ENCODE results near the gene RNF215.
A peak's percentile ranks its signal among the peaks of the same experiment; 100 is the strongest.

Gene RNF215

GRCh38 chr22:30358541-30358940 is 28.7 kb downstream of the RNF215 start:
- intact Hi-C loops (cut with DNase I; ENCODE audit: low total_unique reads), result no loop called here
- Histone ChIP-seq H3K9me3 (no peaks in the 10 kb centered on the region), H3K27me3 (no peaks in the 10 kb centered on the region), H3K4me3 (no peak overlapping the region), H3K27ac (no peak overlapping the region), H3K36me3 (peaks cover 0 to 14% (median 0%) of the 10 kb centered on the region in 3 donors), H3K4me1 (peaks cover 0 to 31% (median 27%) of the 10 kb centered on the region in 4 donors)
- DNase-seq, result no peak
- TF ChIP-seq CTCF (IDR thresholded peaks at IDR 0.05), result no peak

DNA sequence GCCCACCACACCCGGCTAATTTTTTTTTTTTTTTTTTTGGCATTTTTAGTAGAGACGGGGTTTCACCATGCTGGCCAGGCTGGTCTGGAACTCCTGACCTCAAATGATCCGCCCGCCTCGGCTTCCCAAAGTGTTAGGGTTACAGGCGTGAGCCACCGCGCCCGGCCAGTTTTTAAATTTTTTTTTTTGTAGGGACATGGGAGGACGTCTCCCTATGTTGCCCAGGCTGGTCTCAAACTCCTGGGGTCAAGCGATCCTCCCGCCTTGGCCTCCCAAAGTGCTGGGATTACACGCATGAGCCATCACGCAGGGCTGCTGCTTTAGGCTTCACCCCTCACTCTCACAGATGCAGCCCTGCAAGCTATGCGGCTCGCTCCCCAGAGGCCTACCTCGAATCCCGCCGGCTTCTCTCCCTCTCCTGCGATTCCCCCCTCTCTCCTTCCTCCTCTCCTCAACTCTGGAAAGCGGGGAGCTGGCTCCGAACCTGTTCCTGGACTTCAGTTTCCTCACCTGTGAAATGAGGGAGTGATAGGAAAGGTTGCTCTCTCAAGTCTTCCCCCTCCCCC is 29.5 kb downstream of the RNF215 start:
- intact Hi-C loops (cut with DNase I; ENCODE audit: low total_unique reads), result loop anchor here (2.0 kb wide), 1 partner anchor 69 kb away; the partner anchor contains the start of gene CASTOR1
- peak overlapping the region; percentile 74 to 78 for H3K4me3 ChIP-seq

DNA sequence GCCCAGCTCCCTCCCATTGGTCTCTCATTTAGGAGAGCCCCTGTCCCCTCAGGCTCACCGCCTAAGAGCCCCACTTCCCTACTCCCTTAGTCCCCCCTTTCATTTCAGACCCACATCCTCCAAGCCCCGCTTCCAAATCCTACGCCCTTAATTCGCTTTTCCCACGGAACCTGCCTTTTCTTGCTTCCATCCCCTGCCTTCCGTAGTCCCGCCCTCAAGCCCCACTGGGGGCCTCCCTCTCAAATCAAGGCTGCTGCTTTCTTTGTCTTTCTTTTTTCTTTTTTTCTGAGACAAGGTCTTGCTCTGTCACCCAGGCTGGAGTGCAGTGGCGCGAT is 30.0 kb downstream of the RNF215 start:
- Histone ChIP-seq H3K9me3 (no peaks in the 10 kb centered on the region), H3K4me1 (peaks cover 0 to 36% (median 27%) of the 10 kb centered on the region in 4 donors), H3K27me3 (no peaks in the 10 kb centered on the region), H3K27ac (peak overlapping the region; percentile 93 to 96), H3K36me3 (peaks cover 8 to 23% (median 8%) of the 10 kb centered on the region in 3 donors), H3K4me3 (peak overlapping the region; percentile 74 to 78)
- intact Hi-C loops (cut with DNase I; ENCODE audit: low total_unique reads), result loop anchor here (2.0 kb wide), 1 partner anchor 68 kb away; the partner anchor contains the start of gene CASTOR1
- TF ChIP-seq CTCF (IDR thresholded peaks at IDR 0.05), result no peak
- no peak for DNase-seq

More for the DNA sequence above, 29.5 kb downstream of the RNF215 start:
- no peaks in the 10 kb centered on the region for H3K9me3 ChIP-seq
- TF ChIP-seq CTCF (IDR thresholded peaks at IDR 0.05), result no peak
- DNase-seq, result no peak
- peaks cover 0 to 36% (median 27%) of the 10 kb centered on the region in 4 donors for H3K4me1 ChIP-seq
- H3K36me3 ChIP-seq, result peaks cover 2 to 19% (median 3%) of the 10 kb centered on the region in 3 donors
- no peaks in the 10 kb centered on the region for H3K27me3 ChIP-seq
- H3K27ac ChIP-seq, result no peak overlapping the region

DNA sequence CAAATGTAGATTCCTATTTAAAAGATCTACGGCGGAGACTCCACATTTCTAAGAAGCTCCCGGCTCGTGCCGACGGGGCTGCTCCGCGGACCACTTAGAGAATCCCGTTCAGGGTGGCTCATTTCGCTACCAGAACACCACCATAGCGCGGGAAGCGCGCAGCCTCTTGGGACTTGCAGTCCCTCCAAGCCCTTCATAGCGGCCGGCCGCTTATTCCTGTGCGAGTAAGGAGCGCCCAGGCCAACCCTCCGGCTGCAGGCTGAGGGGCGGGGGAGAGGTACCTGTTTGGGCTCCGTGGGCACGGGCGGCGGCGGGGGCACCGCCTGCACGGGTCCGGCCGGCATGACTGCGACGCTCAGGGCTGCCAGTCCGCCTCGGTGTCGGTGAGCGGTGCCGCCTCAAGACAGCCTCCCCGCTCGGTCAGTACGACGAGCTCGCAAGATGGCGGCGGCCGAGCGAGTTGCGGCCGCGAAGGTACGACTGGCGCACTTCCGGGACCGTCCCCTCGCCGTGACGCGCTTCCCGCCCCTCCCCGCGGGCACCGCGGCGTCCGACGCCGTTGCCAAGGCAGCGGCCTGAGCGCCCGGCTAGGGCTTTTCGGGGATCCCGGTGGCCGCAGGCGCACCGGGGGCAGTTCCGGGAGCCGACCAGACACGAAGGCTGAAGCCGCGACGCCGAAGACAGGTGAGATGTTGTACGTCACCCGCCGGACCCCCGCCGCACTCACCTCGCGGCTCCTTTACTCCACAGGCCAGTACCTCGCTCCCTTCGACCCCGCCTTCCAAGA is 30.6 kb downstream of the RNF215 start, which contains the start of the genes CCDC157 and SF3A1:
Gene CCDC157, plus strand, starts transcription at position 559 of the 787 bp plus-strand sequence. CDS start 8,994 bp downstream, outside the sequence.
Gene SF3A1, minus strand, starts transcription at position 446 of the 787 bp plus-strand sequence. Its CDS starts 102 bp downstream, at position 344.
- Histone ChIP-seq H3K4me3 (peak within 1 kb of the TSS; percentile 74 to 78), H3K27me3 (no peaks in the 10 kb centered on the region), H3K36me3 (peaks cover 13 to 25% (median 14%) of the 10 kb centered on the region in 3 donors), H3K27ac (peak within 1 kb of the TSS; percentile 93 to 96), H3K9me3 (no peaks in the 10 kb centered on the region), H3K4me1 (peaks cover 0 to 36% (median 27%) of the 10 kb centered on the region in 4 donors)
- intact Hi-C loops (cut with DNase I; ENCODE audit: low total_unique reads), result loop anchor here (2.0 kb wide), 1 partner anchor 68 kb away; the partner anchor contains the start of gene CASTOR1
- peak in 1 of 2 experiments; percentile 30 for TF ChIP-seq CTCF (IDR thresholded peaks at IDR 0.05)
- DNase-seq, result peak; percentile 86 to 92

- Histone ChIP-seq H3K4me1 (peaks cover 0 to 36% (median 27%) of the 10 kb centered on the region in 4 donors), H3K27me3 (no peaks in the 10 kb centered on the region), H3K9me3 (no peaks in the 10 kb centered on the region), H3K4me3 (no peak overlapping the region), H3K27ac (no peak overlapping the region), H3K36me3 (peaks cover 22 to 45% (median 32%) of the 10 kb centered on the region in 3 donors)
- no peak for DNase-seq
- no peak for TF ChIP-seq CTCF (IDR thresholded peaks at IDR 0.05)
- intact Hi-C loops (cut with DNase I; ENCODE audit: low total_unique reads), result no loop called here
Observed at GRCh38 chr22:30354644-30355043, 32.6 kb downstream of the RNF215 start.
